Stimulated activated CD4-positive, alpha-beta T cell treated with anti-CD3 and anti-CD28 coated beads, Interleukin-1b, Interleukin-23, amount 100 ng/mL, for 48 hours (primary cell): Measurements from ENCODE around the gene ZNF354C.

ENCODE experiments used
- DNase-seq: peaks from one replicate; pipeline ENCODE4 v3.0.0-alpha.2; 2020

The ZNF354C gene

DNA sequence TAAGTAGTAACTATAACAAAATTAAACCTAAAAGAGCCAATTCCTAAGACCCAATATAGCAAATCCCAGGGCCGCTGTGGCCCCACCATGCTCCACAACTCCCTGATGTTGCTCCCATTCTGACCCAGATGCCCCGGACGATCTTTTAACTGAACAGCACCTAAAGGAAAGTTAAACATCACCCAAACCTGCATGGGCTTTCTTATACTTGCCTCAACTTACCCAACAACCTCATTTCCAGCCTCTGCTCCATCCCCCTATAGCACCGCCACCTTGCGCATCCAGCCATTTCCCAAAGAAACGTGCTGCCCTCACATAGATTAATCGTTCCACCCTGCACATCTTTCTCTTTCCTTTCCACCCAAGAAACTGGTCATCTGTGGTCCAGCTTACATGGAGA is 54.6 kb downstream of the ZNF354C start:
- DNase-seq: no peak

- no peak for DNase-seq
Measured at GRCh38 chr5:179115307-179115706, 55.1 kb downstream of the ZNF354C start.

DNA sequence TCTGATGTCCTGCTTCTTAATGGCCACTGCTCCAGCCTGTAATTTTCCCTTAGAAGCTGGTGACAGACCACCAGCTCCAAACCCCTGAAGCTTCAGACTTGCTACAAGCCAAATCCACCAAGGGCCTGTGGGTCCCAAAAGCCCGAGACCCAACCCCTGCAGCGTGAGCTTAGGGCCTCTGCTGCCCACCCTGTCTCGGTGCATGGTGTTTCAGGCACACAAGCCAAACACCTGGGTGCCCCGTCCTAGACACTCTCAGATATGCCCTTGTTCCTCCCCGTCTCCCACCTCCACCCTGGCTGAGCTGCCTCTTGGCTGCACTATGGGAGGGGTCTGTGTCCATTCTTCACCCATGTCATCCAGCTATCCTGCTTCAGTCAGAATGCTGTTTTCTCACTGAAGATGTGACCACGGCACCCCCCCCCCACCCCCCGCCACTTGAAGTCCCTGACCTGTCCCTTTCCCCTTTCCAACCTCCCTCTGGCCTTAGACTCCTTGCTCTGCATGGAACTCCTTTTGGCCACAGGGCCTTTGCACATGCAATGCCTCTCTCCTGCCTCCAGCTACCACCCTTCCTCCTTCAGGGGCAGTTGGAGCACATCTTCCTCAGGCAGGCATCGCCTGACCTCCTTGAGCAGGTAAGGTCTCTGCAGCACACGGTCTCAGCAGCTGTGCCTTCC is 55.8 kb downstream of the ZNF354C start:
- DNase-seq: no peak

GRCh38 chr5:179118338-179118737 is 58.2 kb downstream of the ZNF354C start:
- DNase-seq: no peak

DNA sequence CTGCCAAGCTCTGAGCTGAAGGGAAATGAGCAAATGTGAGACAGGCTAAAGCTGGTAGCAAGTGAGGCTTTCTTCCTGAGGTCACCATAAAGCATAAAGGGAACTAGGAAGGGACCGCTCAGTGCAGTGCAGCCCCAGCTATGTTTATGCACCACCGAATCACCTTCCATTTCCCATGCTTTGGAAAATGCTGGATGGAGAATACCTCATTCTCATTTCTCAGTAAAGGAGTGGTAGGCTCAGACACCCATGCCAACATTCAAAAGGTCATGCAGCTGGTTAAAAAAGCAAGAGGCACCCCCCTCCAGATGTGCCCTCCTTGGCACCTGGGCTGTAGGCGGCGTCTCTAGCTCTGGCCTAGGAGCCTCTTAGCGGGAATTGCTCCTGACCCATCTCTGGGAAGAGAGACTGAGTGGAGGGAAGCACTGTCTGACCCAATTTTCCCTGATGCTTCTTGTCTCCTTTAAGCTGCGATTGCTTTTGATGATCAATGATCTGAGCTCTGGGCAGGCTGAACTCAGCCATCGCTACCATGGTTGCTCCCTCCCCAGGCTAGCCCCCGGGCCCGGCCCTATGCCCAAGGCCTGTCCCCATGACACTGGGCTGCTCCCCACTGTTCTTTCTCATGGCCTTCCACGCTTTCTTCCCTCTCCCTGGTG is 58.7 kb downstream of the ZNF354C start:
- no peak for DNase-seq

GRCh38 chr5:179119415-179120170 is 59.4 kb downstream of the ZNF354C start:
- DNase-seq: no peak

- DNase-seq: no peak
Measured at GRCh38 chr5:179120421-179120861, 60.3 kb downstream of the ZNF354C start.

- DNase-seq: no peak
Measured at GRCh38 chr5:179120951-179121666, 60.9 kb downstream of the ZNF354C start.

DNA sequence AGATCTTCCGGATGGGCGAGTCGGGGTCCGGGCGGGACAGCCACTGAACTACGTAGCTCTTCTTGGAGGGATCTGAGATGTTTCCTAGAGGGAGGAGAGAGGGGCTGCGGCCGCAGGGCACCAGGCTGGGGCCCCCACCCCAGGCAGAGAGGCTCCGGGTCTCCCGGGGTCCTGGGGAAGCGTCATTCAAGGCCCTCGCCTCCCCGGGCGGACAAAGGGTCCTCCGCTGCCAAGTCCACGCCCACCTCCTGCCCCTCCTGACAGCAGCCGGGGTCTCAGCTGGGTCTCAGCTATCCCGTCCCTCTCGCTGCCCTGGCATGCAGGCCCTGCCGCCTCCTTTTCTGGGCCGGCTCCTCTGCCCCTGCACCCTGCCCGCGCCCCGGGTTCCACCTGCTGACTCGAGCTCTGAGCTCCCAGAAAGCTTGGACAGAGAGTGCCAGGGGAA is 61.5 kb downstream of the ZNF354C start:
- DNase-seq: no peak

DNA sequence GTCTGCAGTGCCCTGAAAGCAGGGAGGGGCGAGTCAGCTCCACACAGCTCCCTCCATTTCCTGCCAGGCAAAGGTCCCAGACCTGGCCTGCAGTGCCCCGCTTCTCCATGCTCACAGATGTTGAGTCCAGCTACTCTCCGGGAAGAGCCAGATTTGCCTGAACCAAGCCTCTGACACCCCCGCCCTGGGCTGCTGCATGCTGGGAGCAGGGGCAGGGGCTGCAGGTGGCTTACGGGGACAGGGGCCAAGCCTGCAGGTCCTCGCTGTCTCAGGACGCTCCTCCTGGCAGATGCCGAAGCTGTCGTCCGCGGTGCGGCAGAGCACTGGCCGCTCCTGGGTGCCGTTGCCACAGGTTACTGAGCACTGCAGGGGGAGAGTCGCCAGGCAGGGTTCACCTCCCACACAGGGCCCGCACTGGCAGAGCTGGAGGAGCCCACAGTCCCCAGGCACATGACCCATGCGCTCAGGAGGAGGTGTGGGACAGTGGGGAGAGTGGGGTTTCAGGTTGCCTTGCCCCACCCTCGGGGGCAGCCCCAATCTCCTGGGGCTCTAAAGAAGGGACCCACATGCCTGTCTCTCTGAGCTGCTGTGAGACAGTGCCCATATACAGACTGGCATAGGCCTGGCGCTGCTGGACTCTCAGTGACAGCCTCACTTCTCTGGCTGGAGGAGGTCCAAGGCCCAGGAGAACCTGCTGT is 62.4 kb downstream of the ZNF354C start:
- no peak for DNase-seq

DNA sequence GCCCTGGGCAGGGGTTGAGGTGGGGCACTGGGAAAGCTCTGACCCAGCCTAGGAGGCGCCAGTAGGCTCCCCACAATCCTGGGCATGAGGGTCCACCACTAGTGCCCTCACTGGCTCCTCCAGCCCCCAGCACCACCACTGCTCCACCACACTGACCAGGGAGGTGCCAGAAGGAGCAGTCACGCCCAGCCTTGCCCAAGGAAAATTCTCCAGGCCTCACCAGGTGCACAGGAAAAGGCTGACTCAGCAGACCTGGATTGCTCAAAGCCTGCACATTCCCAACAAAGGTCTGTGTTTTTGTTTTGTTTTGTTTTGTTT is 62.9 kb downstream of the ZNF354C start:
- no peak for DNase-seq

- no peak for DNase-seq
Measured at GRCh38 chr5:179123491-179124272, 63.5 kb downstream of the ZNF354C start.

DNA sequence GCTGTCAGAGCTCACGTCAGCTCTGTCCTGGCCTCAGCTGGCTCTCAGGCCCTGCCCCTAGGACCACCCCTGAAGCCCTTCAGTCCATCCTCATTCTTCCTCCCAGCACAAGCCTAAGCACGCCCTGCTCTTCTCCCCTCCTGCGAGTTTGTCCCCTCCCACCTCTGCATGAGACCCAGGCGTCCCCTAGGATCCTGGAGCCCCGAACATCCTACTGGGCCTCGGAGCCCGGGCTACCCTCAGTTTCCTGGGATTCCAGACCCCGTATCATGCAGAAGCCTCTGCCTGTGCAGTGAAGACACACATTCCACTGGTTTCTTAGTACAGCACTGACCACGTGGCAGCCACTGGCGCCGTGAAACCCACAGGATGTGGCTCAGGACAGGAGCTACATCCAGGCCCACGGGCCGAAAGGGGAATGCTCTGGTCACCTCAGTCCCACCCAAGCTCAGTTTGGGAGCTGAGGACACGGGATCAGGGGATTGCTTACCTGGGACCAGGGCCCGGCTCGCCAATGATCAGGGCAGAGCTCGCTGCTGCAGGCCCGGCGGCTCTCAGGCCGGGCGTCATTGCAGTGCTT is 64.2 kb downstream of the ZNF354C start:
- DNase-seq: no peak

- DNase-seq: no peak
Measured at GRCh38 chr5:179124853-179125788, 64.9 kb downstream of the ZNF354C start.

DNA sequence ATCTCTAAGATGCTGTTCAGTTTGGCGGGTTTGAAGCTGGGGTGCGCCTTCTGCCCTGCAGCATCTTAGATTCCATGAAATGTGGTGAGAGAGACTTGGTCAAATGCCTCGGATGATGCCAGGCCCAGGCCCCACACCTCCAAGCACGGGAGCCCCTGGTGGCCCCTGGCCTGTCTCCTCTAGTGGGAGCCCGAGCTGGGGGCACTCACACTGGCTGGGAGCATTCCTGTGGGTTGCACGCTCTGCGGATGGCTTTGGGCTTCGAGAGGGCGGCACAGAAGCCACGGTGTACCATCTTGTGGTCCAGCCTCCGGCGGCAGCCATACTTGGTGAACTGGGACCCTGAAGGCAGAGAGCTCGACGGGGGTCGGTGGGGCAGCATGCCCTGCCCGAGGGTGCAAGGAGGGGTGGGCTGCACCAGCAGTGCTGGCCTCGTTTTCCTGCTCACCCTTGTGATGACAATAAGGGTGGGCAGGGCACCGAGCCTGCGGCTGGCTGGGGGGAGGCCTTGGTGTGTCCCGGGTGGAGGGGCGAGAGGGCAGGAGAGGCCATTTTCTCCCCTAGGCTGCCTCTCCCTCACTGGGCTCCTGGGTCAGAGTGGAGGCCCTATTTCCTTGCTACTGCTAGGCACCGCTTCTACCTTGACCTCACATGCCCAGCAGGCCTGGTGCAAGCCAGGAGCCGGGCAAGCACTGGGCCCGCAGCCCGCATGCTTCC is 65.8 kb downstream of the ZNF354C start:
- no peak for DNase-seq

GRCh38 chr5:179126506-179126991 is 66.4 kb downstream of the ZNF354C start:
- DNase-seq: no peak

GRCh38 chr5:179127136-179128040 is 67.2 kb downstream of the ZNF354C start:
- DNase-seq: no peak

GRCh38 chr5:179128041-179128365 is 67.8 kb downstream of the ZNF354C start:
- no peak for DNase-seq

DNA sequence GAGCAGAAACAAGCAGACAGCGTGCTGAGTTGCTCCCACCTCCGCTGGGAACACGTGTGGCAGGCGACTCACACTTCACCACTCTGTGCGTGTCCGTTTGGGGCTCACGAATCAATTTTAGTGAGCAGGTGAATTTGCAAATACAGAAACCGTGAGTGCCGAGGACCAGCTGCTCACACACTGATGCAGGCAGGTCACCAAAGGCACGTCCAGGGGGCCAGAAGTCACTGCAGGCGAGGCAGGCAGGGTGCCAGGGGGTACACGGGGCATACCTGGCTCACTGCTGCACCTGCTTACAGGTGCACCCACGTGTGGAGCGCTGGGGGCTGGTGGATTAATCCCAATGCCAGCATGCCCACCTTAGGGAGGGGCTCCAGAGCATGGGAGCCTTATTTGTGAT is 68.8 kb downstream of the ZNF354C start:
- DNase-seq: no peak
